ENCODE measurements around the gene ZNF783.

The ZNF783 gene

DNA sequence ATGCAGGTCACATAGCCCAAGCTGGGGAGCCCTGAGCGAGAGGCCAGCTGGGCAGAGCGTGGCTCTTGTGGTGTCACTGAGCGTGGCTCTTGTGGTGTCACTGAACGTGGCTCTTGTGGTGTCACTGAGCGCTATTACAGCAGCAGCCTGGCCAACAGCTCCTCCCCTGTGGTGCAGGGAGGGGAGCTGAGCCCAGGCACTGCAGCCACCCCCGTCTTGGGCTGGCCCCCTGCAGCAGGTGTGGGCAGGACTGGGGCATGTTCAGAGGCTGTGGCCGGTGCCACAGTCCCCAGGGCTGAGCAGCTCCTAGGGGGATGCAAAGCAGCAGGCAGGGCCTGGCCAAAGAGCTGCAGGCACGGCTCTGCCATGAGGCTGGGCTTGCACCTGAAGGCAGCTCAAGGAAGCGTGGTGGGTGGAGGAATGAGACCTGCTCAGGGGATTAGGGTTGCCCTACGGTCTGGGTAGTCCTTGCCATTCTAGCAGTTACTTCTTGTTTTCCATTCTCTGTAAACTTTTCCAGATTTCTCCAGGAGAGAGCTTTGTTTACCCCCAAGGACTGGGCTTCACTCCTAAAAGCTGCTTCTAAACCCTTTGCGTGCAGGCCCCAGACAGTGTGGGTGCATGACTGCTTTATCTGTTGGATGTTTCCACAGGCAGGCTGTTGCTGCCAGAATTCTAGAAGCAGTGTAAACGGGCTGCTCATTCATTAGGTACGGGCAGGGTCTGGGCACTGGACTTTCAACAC, 29.2 kb downstream of the ZNF783 start:
- H3K27ac ChIP-seq (ENCODE audit: low read depth, low read length): no peak overlapping the region
- no peaks in the 10 kb centered on the region for H3K27me3 ChIP-seq (ENCODE audit: insufficient read depth, low read length)

GRCh38 chr7:149291781-149292461, 29.9 kb downstream of the ZNF783 start:
- Histone ChIP-seq H3K27ac (ENCODE audit: low read depth, low read length) (no peak overlapping the region), H3K36me3 (ENCODE audit: insufficient read depth, low read length) (no peaks in the 10 kb centered on the region), H3K4me1 (ENCODE audit: control insufficient read depth, insufficient read depth, low read length, unreplicated experiment) (no peaks in the 10 kb centered on the region), H3K79me2 (ENCODE audit: control insufficient read depth, insufficient read depth, low read length, unreplicated experiment) (no peaks in the 10 kb centered on the region), H3K27me3 (ENCODE audit: insufficient read depth, low read length) (no peaks in the 10 kb centered on the region), H2AFZ (ENCODE audit: low read length, unreplicated experiment) (no peak overlapping the region), H3K4me3 (ENCODE audit: low read depth, low read length) (no peak overlapping the region)

More for the DNA sequence above, 29.2 kb downstream of the ZNF783 start:
- Histone ChIP-seq H2AFZ (ENCODE audit: low read length, unreplicated experiment) (no peak overlapping the region), H3K36me3 (ENCODE audit: insufficient read depth, low read length) (no peaks in the 10 kb centered on the region), H3K4me1 (ENCODE audit: control insufficient read depth, insufficient read depth, low read length, unreplicated experiment) (no peaks in the 10 kb centered on the region), H3K79me2 (ENCODE audit: control insufficient read depth, insufficient read depth, low read length, unreplicated experiment) (no peaks in the 10 kb centered on the region), H3K4me3 (ENCODE audit: low read depth, low read length) (no peak overlapping the region)

- Histone ChIP-seq H3K27ac (ENCODE audit: low read depth, low read length) (no peak overlapping the region), H3K36me3 (ENCODE audit: insufficient read depth, low read length) (no peaks in the 10 kb centered on the region), H2AFZ (ENCODE audit: low read length, unreplicated experiment) (no peak overlapping the region), H3K4me3 (ENCODE audit: low read depth, low read length) (no peak overlapping the region), H3K27me3 (ENCODE audit: insufficient read depth, low read length) (no peaks in the 10 kb centered on the region), H3K4me1 (ENCODE audit: control insufficient read depth, insufficient read depth, low read length, unreplicated experiment) (no peaks in the 10 kb centered on the region), H3K79me2 (ENCODE audit: control insufficient read depth, insufficient read depth, low read length, unreplicated experiment) (no peaks in the 10 kb centered on the region)
These were observed 30.4 kb downstream of the ZNF783 start for GRCh38 chr7:149292462-149292823.

GRCh38 chr7:149293338-149293737, 31.3 kb downstream of the ZNF783 start:
- Histone ChIP-seq H3K4me1 (ENCODE audit: control insufficient read depth, insufficient read depth, low read length, unreplicated experiment) (no peaks in the 10 kb centered on the region), H3K36me3 (ENCODE audit: insufficient read depth, low read length) (no peaks in the 10 kb centered on the region)

DNA sequence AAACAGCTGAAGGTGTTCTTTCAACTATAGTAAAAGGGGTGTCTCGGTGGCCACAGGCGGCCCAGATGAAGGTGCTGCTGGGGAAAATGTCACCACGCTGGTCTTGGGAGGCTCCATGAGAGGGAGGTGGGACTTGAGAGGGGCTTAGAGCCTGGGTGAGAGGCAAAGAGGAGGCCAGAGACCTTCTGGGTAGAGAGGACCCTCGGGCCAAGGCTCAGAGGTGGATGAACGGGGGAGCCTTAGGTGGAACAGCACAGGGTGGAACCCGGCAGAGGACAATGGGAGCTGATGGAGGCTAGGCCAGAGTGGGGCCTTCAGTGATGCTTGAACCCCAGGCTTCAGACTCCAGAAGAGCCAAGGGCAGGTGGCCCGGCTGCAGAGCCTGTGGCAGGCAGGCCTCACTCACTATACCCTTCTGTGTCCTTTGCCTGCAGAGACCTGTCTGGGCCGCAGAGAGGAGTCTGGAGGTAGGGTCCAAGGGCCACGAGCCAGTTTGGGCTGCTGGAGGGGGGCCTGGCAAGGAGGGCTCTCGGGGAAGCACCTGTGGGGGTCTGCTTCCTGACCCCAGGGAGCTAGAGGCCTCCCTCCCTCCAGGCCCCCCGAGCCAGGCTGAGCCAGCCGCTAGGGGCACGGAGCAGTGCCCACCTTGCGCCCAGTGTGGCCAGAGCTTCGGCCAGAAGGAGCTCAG, 32.1 kb downstream of the ZNF783 start:
- Histone ChIP-seq H3K4me1 (ENCODE audit: control insufficient read depth, insufficient read depth, low read length, unreplicated experiment) (no peaks in the 10 kb centered on the region), H3K4me3 (ENCODE audit: low read depth, low read length) (no peak overlapping the region), H3K27me3 (ENCODE audit: insufficient read depth, low read length) (no peaks in the 10 kb centered on the region), H2AFZ (ENCODE audit: low read length, unreplicated experiment) (no peak overlapping the region), H3K27ac (ENCODE audit: low read depth, low read length) (no peak overlapping the region), H3K79me2 (ENCODE audit: control insufficient read depth, insufficient read depth, low read length, unreplicated experiment) (no peaks in the 10 kb centered on the region), H3K36me3 (ENCODE audit: insufficient read depth, low read length) (no peaks in the 10 kb centered on the region)

More at GRCh38 chr7:149293338-149293737, 31.3 kb downstream of the ZNF783 start:
- H2AFZ ChIP-seq (ENCODE audit: low read length, unreplicated experiment): no peak overlapping the region
- no peak overlapping the region for H3K27ac ChIP-seq (ENCODE audit: low read depth, low read length)
- H3K79me2 ChIP-seq (ENCODE audit: control insufficient read depth, insufficient read depth, low read length, unreplicated experiment): no peaks in the 10 kb centered on the region
- H3K27me3 ChIP-seq (ENCODE audit: insufficient read depth, low read length): no peaks in the 10 kb centered on the region
- H3K4me3 ChIP-seq (ENCODE audit: low read depth, low read length): no peak overlapping the region

GRCh38 chr7:149294634-149295480, 32.9 kb downstream of the ZNF783 start:
- no peaks in the 10 kb centered on the region for H3K4me1 ChIP-seq (ENCODE audit: control insufficient read depth, insufficient read depth, low read length, unreplicated experiment)
- no peaks in the 10 kb centered on the region for H3K36me3 ChIP-seq (ENCODE audit: insufficient read depth, low read length)
- H2AFZ ChIP-seq (ENCODE audit: low read length, unreplicated experiment): no peak overlapping the region
- H3K27me3 ChIP-seq (ENCODE audit: insufficient read depth, low read length): no peaks in the 10 kb centered on the region
- no peaks in the 10 kb centered on the region for H3K79me2 ChIP-seq (ENCODE audit: control insufficient read depth, insufficient read depth, low read length, unreplicated experiment)
- no peak overlapping the region for H3K27ac ChIP-seq (ENCODE audit: low read depth, low read length)
- H3K4me3 ChIP-seq (ENCODE audit: low read depth, low read length): no peak overlapping the region

GRCh38 chr7:149295481-149295850, 33.5 kb downstream of the ZNF783 start:
- Histone ChIP-seq H3K4me1 (ENCODE audit: control insufficient read depth, insufficient read depth, low read length, unreplicated experiment) (no peaks in the 10 kb centered on the region), H3K27ac (ENCODE audit: low read depth, low read length) (no peak overlapping the region), H3K79me2 (ENCODE audit: control insufficient read depth, insufficient read depth, low read length, unreplicated experiment) (no peaks in the 10 kb centered on the region), H2AFZ (ENCODE audit: low read length, unreplicated experiment) (no peak overlapping the region), H3K4me3 (ENCODE audit: low read depth, low read length) (no peak overlapping the region), H3K36me3 (ENCODE audit: insufficient read depth, low read length) (no peaks in the 10 kb centered on the region), H3K27me3 (ENCODE audit: insufficient read depth, low read length) (no peaks in the 10 kb centered on the region)

GRCh38 chr7:149296368-149296767, 34.4 kb downstream of the ZNF783 start:
- Histone ChIP-seq H3K4me3 (ENCODE audit: low read depth, low read length) (no peak overlapping the region), H3K36me3 (ENCODE audit: insufficient read depth, low read length) (no peaks in the 10 kb centered on the region), H3K27me3 (ENCODE audit: insufficient read depth, low read length) (peaks cover 3% of the 10 kb centered on the region; the same call in 1 of the 2 replicates), H3K79me2 (ENCODE audit: control insufficient read depth, insufficient read depth, low read length, unreplicated experiment) (no peaks in the 10 kb centered on the region), H3K4me1 (ENCODE audit: control insufficient read depth, insufficient read depth, low read length, unreplicated experiment) (no peaks in the 10 kb centered on the region), H2AFZ (ENCODE audit: low read length, unreplicated experiment) (no peak overlapping the region), H3K27ac (ENCODE audit: low read depth, low read length) (no peak overlapping the region)

- H3K36me3 ChIP-seq (ENCODE audit: insufficient read depth, low read length): no peaks in the 10 kb centered on the region
- H3K4me3 ChIP-seq (ENCODE audit: low read depth, low read length): no peak overlapping the region
- H3K27ac ChIP-seq (ENCODE audit: low read depth, low read length): no peak overlapping the region
- H2AFZ ChIP-seq (ENCODE audit: low read length, unreplicated experiment): no peak overlapping the region
- no peaks in the 10 kb centered on the region for H3K79me2 ChIP-seq (ENCODE audit: control insufficient read depth, insufficient read depth, low read length, unreplicated experiment)
- no peaks in the 10 kb centered on the region for H3K4me1 ChIP-seq (ENCODE audit: control insufficient read depth, insufficient read depth, low read length, unreplicated experiment)
- peaks cover 7% of the 10 kb centered on the region; the same call in 1 of the 2 replicates for H3K27me3 ChIP-seq (ENCODE audit: insufficient read depth, low read length)
These were observed 35.2 kb downstream of the ZNF783 start for GRCh38 chr7:149297034-149297755.

Data from ACC112 (cell line).